ENCODE results near the gene CDC123. TPM values are rescaled to one million over a fixed set of nuclear protein-coding genes. Genes with fewer than 3 reads are reported as not detected.

Gene CDC123
- total and polyA plus RNA-seq, 7 donors: 29.1 to 103 (median 41.2) TPM

- H3K4me1 ChIP-seq: peaks cover 20% of the 10 kb centered on the region
- WGBS, 3 donors: 0 to 2% (median 0%) methylated on average over 12 of the region's 12 CpGs
Observed at GRCh38 chr10:12195281-12195602, 746 bp upstream of the CDC123 start.

GRCh38 chr10:12196531-12197211 lies 683 bp downstream of the CDC123 start:
- no peak for ATAC-seq
- Histone ChIP-seq H3K27ac (peak overlapping the region; percentile 97), H3K4me1 (peaks cover 20% of the 10 kb centered on the region), H3K9me3 (no peaks in the 10 kb centered on the region), H3K36me3 (ENCODE audit: insufficient read depth in 1 of 2, low read depth in 1 of 2) (peaks cover 3 to 28% of the 10 kb centered on the region in 2 donors), H3K4me3 (peak overlapping the region; percentile 98), H3K27me3 (ENCODE audit: insufficient read depth in 3 of 3, low read length in 2 of 3) (no peaks in the 10 kb centered on the region)
- no peak for DNase-seq
- no peak for TF ChIP-seq CTCF (IDR thresholded peaks at IDR 0.05)
- intact Hi-C loops (cut with DNase I): loop anchor here in 1 of 2 donors (5.0 kb wide), 1 partner anchor 901 kb away; no protein-coding TSS in a partner anchor
- 9 to 11% (median 10%) methylated on average over 15 of the region's 15 CpGs for WGBS, 3 donors

More at GRCh38 chr10:12195281-12195602, 746 bp upstream of the CDC123 start:
- intact Hi-C loops (cut with DNase I): loop anchor here in 1 of 2 donors (5.0 kb wide), 1 partner anchor 902 kb away; no protein-coding TSS in a partner anchor
- ATAC-seq: no peak
- H3K27ac ChIP-seq: peak overlapping the region; percentile 97
- DNase-seq: no peak
- peaks cover 0 to 15% of the 10 kb centered on the region in 2 donors for H3K36me3 ChIP-seq (ENCODE audit: insufficient read depth in 1 of 2, low read depth in 1 of 2)
- H3K9me3 ChIP-seq: no peaks in the 10 kb centered on the region
- no peaks in the 10 kb centered on the region for H3K27me3 ChIP-seq (ENCODE audit: insufficient read depth in 3 of 3, low read length in 2 of 3)
- TF ChIP-seq CTCF (IDR thresholded peaks at IDR 0.05): no peak
- peak overlapping the region; percentile 98 for H3K4me3 ChIP-seq

- no peak overlapping the region for H3K27ac ChIP-seq
- H3K4me3 ChIP-seq: peak overlapping the region; percentile 98
- intact Hi-C loops (cut with DNase I): loop anchor here in 1 of 2 donors (5.0 kb wide), 1 partner anchor 899 kb away; no protein-coding TSS in a partner anchor
- TF ChIP-seq CTCF (IDR thresholded peaks at IDR 0.05): no peak
- ATAC-seq: no peak
- H3K4me1 ChIP-seq: peaks cover 20% of the 10 kb centered on the region
- 77 to 94% (median 83%) methylated on average over 2 of the region's 2 CpGs for WGBS, 3 donors
- no peaks in the 10 kb centered on the region for H3K27me3 ChIP-seq (ENCODE audit: insufficient read depth in 3 of 3, low read length in 2 of 3)
- H3K36me3 ChIP-seq (ENCODE audit: insufficient read depth in 1 of 2, low read depth in 1 of 2): peaks cover 3 to 42% of the 10 kb centered on the region in 2 donors
- H3K9me3 ChIP-seq: no peaks in the 10 kb centered on the region
- no peak for DNase-seq
Observed at GRCh38 chr10:12198156-12198555, 2.2 kb downstream of the CDC123 start.

GRCh38 chr10:12200850-12201249 lies 4.9 kb downstream of the CDC123 start:
- intact Hi-C loops (cut with DNase I): no loop called here
- no peak for TF ChIP-seq CTCF (IDR thresholded peaks at IDR 0.05)
- WGBS, 3 donors: 95 to 98% (median 96%) methylated on average over 5 of the region's 5 CpGs
- Histone ChIP-seq H3K9me3 (no peaks in the 10 kb centered on the region), H3K36me3 (ENCODE audit: insufficient read depth in 1 of 2, low read depth in 1 of 2) (peaks cover 3 to 59% of the 10 kb centered on the region in 2 donors), H3K27me3 (ENCODE audit: insufficient read depth in 3 of 3, low read length in 2 of 3) (no peaks in the 10 kb centered on the region), H3K4me3 (no peak overlapping the region), H3K4me1 (peaks cover 15% of the 10 kb centered on the region), H3K27ac (no peak overlapping the region)
- no peak for ATAC-seq
- DNase-seq: no peak
